Psoas muscle (tissue), 8 donors: ENCODE measurements around the gene CTSD. TPM values are rescaled to one million over a fixed set of nuclear protein-coding genes. Genes with fewer than 3 reads are reported as not detected.
A peak's percentile ranks its signal among the peaks of the same experiment; 100 is the strongest.

Source experiments
- ATAC-seq, 4 donors: fragments of 200-7000 bp; cut with Tn5 transposase; one replicate each; pipeline ENCODE4 v1.9.1; 2020; ENCODE audit warnings: moderate library complexity in 3 of 4, mild to moderate bottlenecking in 2 of 4
- DNase-seq, 2 donors: peaks; one replicate each; pipeline ENCODE4 v3.0.0-alpha.2; 2020
- H3K27ac ChIP-seq: fragments of 200-600 bp; one replicate; pipeline ENCODE4 v1.8.0; 2022
- H3K27me3 ChIP-seq, 3 donors: fragments of 200-600 bp in 1 of 3; one replicate each; pipeline versions ENCODE4 v1.6.1 to v1.8.0; 2013 to 2022; ENCODE audit warnings: low read length in 2 of 3, mild to moderate bottlenecking in 2 of 3, moderate library complexity in 1 of 3; ENCODE audit not compliant: insufficient read depth in 3 of 3
- H3K36me3 ChIP-seq, 2 donors: fragments of 200-600 bp in 1 of 2; one replicate each; pipeline versions ENCODE4 v1.6.1 to v1.8.0; 2013 to 2022; ENCODE audit warnings: low read depth in 1 of 2, mild to moderate bottlenecking in 1 of 2, moderate library complexity in 1 of 2; ENCODE audit not compliant: insufficient read depth in 1 of 2
- H3K4me1 ChIP-seq: fragments of 200-600 bp; one replicate; pipeline ENCODE4 v1.8.0; 2022
- H3K4me3 ChIP-seq: fragments of 200-600 bp; one replicate; pipeline ENCODE4 v1.8.0; 2022; ENCODE audit warnings: mild to moderate bottlenecking
- H3K9me3 ChIP-seq: fragments of 200-600 bp; one replicate; pipeline ENCODE4 v1.8.0; 2022
- WGBS, 3 donors: extraction: QIAGEN DNeasy Blood & Tissue Kit; methylation state at CpG; one replicate each; pipeline versions ENCODE4 v1.1.6 to v1.1.7; 2013; 5-methylcytosine and 5-hydroxymethylcytosine counted together
- intact Hi-C, 2 donors: fragments of 100-400 bp; cut with DNase I; formaldehyde crosslinking; loops; one replicate each; pipeline versions ENCODE4 v1.11.0 to v1.14.2; 2022
- polyA plus RNA-seq, 3 donors: library from polyadenylated mRNA; stranded (reverse); fragments of 200-250 nt; gene quantifications; one replicate each; pipeline ENCODE4 v1.2.3, GENCODE V29; 2013
- total RNA-seq, 4 donors: library from RNA; stranded (reverse); fragmentation: NEBNext Ultra II Directional in 2 of 4; extraction: Animal tissue kit (Norgen Biotek cat#: 25700) in 2 of 4; gene quantifications; one replicate each; pipeline versions ENCODE4 v1.2.1 to v1.2.4, GENCODE V29; 2021 to 2023
- TF ChIP-seq, protein P1 (sequence below): fragments of 200-600 bp; IDR thresholded peaks from one replicate; pipeline ENCODE4 v1.8.0; 2022; ENCODE audit warnings: antibody characterized with exemption
- donor health status: healthy with polysubstance abuse.
- donor health status: DM: no; HTN: no; CAD: no; lungs with moderate emphysema.
- donor health status: Bipolar disorder and iron deficiency.
- donor health status: healthy.
- donor health status: DM: yes; HTN: yes; CAD: no.
- donor health status: DM: no; HTN: no; CAD: no.
- donor health status: DM: no; HTN: no; CAD: no.
- donor health status: DM: yes; HTN: yes; CAD: no.

CTSD gene
- total and polyA plus RNA-seq, 7 donors = 343 to 1,317 (median 680) TPM

DNA sequence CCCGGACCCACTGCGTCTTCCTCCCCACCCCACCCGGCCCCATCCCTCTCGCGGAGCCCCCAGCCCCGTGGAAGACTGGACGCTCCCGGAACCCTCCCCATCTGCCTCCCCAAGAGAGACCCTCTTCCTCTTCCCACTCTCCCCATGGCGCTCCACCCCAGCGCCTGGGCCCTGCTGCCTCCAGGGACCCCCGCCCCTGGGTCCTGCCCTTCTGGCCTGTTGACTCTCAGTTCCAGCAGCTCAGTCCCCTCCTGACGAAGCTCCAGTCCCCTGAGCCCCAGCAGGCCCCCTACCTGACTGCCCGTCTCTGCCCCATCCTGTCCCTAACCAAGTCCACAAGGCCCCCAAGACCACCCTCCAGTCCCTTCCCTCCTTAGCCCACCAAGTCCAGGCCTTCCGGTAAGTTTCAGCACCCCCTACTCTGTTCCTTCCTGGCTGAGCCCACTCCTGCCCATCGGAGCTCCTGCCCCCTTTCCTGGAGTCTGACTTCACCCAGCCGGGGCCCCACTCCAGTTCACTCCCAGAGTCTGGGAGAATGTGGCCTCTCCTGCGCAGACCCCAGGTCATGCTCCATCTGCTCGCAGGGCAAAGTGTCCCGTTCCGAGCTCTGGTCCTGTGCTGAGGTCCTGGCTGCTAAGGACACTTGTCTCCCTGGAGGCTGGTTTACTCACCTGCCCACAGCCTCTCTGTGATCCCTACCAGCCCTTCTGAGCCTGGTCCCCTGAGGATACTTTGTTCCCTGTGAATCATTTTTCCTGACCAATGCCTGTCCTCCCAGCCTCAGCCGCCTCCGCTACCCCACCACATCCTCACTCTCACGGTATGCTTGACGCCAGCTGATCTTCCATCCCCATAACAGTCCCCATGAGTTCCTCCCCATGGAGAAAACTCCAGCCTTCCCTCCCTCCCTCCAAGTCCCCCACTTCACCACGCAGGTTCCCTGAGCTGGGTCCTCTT is 14.1 kb downstream of the CTSD start:
- H3K4me1 ChIP-seq = peaks cover 72% of the 10 kb centered on the region
- TF ChIP-seq, protein P1, sequence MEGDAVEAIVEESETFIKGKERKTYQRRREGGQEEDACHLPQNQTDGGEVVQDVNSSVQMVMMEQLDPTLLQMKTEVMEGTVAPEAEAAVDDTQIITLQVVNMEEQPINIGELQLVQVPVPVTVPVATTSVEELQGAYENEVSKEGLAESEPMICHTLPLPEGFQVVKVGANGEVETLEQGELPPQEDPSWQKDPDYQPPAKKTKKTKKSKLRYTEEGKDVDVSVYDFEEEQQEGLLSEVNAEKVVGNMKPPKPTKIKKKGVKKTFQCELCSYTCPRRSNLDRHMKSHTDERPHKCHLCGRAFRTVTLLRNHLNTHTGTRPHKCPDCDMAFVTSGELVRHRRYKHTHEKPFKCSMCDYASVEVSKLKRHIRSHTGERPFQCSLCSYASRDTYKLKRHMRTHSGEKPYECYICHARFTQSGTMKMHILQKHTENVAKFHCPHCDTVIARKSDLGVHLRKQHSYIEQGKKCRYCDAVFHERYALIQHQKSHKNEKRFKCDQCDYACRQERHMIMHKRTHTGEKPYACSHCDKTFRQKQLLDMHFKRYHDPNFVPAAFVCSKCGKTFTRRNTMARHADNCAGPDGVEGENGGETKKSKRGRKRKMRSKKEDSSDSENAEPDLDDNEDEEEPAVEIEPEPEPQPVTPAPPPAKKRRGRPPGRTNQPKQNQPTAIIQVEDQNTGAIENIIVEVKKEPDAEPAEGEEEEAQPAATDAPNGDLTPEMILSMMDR = no peak
- peak in 3 of 4 donors; percentile 16 to 27 (median 25) for ATAC-seq
- intact Hi-C loops = loop anchor here (2.0 to 10.0 kb wide), 2 partner anchors 83 to 85 kb away; partner anchors contain the start of genes SYT8 (in 1 of the 2) and TNNI2 (in 1 of the 2)
- H3K27me3 ChIP-seq = no peaks in the 10 kb centered on the region
- peak overlapping the region; percentile 79 for H3K27ac ChIP-seq
- no peaks in the 10 kb centered on the region for H3K9me3 ChIP-seq
- DNase-seq = peak in 1 of 2 donors; percentile 69
- H3K36me3 ChIP-seq = peaks cover under 1 to 22% of the 10 kb centered on the region in 2 donors
- H3K4me3 ChIP-seq = peak overlapping the region; percentile 67
- WGBS, 3 donors = 49 to 56% (median 54%) methylated on average over 17 to 25 of the region's 25 CpGs

DNA sequence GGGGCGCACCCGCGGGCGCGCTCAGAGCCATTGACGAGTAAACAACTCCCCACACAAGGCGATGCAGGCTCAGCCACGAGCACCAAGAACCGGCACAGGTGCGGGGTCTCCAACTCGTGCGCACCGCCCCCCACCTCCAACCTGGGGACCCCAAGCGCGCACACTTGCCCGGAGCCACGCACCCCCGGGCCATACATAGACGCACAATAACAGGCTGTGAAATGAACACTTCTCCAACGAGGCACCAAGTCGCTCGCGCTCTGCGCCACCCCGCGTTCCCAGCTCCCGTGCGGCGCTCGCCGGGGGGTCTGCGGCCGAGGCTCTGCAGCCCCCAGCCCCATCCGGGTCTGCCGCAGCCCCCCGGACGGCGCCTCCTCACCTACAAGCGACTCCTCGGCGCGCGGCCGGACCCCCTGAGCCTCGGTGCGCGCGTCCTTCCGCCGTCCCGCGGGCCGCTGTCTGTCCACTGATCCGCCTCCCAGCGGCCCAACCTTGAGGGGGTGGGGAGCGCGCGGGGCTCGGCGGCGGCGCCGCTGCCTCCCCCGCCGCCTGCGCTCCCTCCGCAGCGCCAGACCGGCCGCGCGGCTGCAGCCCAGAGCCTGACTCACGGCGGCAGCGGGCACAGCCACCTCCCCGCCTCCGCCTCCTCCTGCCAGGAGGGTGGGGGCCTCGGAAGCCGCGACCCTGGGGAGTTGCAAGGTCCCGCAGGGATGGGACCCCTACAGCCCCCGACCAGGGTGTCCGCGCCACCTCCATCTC is 14.9 kb downstream of the CTSD start:
- H3K4me3 ChIP-seq = peak overlapping the region; percentile 67
- ATAC-seq (peak; percentile 37 to 60 (median 52)), DNase-seq (peak in 1 of 2 donors; percentile 79)
- TF ChIP-seq, protein P1 = no peak
- WGBS, 3 donors = 2 to 4% (median 3%) methylated on average over 52 to 84 of the region's 84 CpGs
- H3K36me3 ChIP-seq = peaks cover 0 to 16% of the 10 kb centered on the region in 2 donors
- H3K27ac ChIP-seq = peak overlapping the region; percentile 79
- no peaks in the 10 kb centered on the region for H3K9me3 ChIP-seq
- no peaks in the 10 kb centered on the region for H3K27me3 ChIP-seq
- intact Hi-C loops = loop anchor here in 1 of 2 donors (10.0 kb wide), 1 partner anchor 86 kb away; the partner anchor contains the start of genes SYT8 and TNNI2
- H3K4me1 ChIP-seq = peaks cover 72% of the 10 kb centered on the region

DNA sequence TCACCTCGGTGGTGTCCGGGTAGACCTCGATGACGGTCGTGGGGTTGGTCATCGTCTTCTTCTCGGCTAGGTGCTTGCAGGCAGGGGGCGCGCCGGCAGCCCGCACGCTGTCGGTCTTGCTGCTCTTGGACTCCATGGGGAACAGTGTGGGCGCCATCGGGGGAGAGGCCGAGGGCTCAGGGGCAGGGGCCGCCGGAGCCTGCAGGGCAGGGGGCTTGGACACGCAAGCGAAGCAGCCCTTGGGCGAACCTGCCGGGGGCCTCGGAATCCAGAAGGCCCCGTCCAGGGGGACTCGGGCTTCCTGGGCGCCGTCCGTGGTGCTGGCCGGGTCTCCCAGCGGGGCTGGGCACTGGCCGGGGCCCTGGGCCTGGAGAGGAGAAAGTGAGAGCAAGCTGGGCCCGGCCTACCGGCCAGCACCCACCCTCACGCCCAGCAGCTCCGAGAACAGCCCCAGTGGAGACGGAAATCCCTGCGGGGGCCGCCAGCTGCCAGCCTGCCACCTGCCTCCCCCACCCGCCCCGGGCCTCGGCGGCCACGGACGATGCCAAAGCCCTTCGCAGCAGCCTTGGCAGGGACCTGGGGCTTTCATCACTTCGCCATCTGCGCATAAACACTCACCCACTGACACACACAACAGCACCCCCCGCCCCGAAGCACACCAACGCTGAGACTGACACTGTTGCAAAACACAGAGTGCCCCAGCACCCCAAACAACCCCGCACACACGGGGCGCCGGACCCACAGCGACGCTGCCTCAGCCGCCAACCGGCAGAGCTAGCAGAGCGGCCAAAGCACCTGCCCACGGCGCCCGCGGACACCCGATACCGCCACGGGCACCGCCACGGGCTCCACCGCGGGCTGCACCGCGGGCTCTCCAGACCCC is 15.7 kb downstream of the CTSD start:
- Histone ChIP-seq H3K27ac (peak overlapping the region; percentile 79), H3K9me3 (no peaks in the 10 kb centered on the region), H3K4me1 (peaks cover 63% of the 10 kb centered on the region), H3K27me3 (no peaks in the 10 kb centered on the region), H3K36me3 (peaks cover 0 to 8% of the 10 kb centered on the region in 2 donors), H3K4me3 (peak overlapping the region; percentile 67)
- 19 to 29% (median 22%) methylated on average over 59 to 72 of the region's 72 CpGs for WGBS, 3 donors
- TF ChIP-seq, protein P1 = no peak
- DNase-seq (peak; percentile 77 to 87), ATAC-seq (peak; percentile 49 to 59 (median 54))
- intact Hi-C loops = loop anchor here in 1 of 2 donors (10.0 kb wide), 1 partner anchor 87 kb away; the partner anchor contains the start of genes SYT8 and TNNI2
